K562 (cell line): Measurements from ENCODE around the gene PREB. TPM values are rescaled to one million over a fixed set of nuclear protein-coding genes. Genes with fewer than 3 reads are reported as not detected.
"Not testable (repeated sequence)": the region's sequence is repeated elsewhere in the genome, so short reads cannot be mapped to it uniquely, and the experiment has no call there.

Source experiments
- ATAC-seq: fragments of 200-7000 bp; cut with Tn5 transposase; 3 replicates; pipeline ENCODE4 v1.9.1; 2020; ENCODE audit warnings: moderate library complexity
- BruUV-seq: library from RNA; stranded (reverse); fragments of 400-500 nt; replicated peaks from 2 replicates; lab custom pipeline; 2021; lab: Mats Ljungman, UMichigan
- CTCF ChIA-PET: fragments of 300-600 bp; formaldehyde crosslinking; extraction: SDS; loops from one replicate; lab custom pipeline; 2021; ENCODE audit warnings: low intra/inter-chr PET ratio; lab: Yijun Ruan, JAX
- POLR2A ChIA-PET: fragments of 300-600, 350-650 bp; sonication (Branson Sonifier 250); formaldehyde crosslinking; extraction: SDS; loops from one replicate; lab custom pipeline; 2021; ENCODE audit warnings: antibody characterized with exemption, inconsistent platforms; lab: Yijun Ruan, JAX
- DNase-seq, 4 experiments: peaks; one replicate each; pipeline versions ENCODE4 v3.0.0 to v3.0.0-alpha.2; 2011 to 2018; ENCODE audit warnings: low spot score in 3 of 4, mixed read lengths in 3 of 4; ENCODE audit errors: extremely low read depth in 1 of 4
- FAIRE-seq: peaks from 2 replicates; lab custom pipeline; 2011; peaks lifted over from hg19 to GRCh38; lab: Jason Lieb, UNC
- H2AFZ ChIP-seq: 2 replicates; pipeline ENCODE4 v1.6.0; 2011; ENCODE audit warnings: low read depth, low read length, control low read depth, inconsistent platforms
- H3K27ac ChIP-seq: fragments of 200-600 bp; 3 replicates; pipeline ENCODE4 v1.8.0; 2011; ENCODE audit warnings: low read depth, mild to moderate bottlenecking, control low read depth, inconsistent platforms, low read length, moderate library complexity, mixed read lengths; ENCODE audit errors: extremely low read depth
- H3K27me3 ChIP-seq, 2 experiments: fragments of 300-600 bp in 1 of 2; 2 replicates in 1 of 2; 3 replicates in 1 of 2; pipeline versions ENCODE4 v1.6.0 to v1.8.0; 2011; ENCODE audit warnings: inconsistent platforms in 2 of 2, low read length in 2 of 2, mild to moderate bottlenecking in 1 of 2, mixed read lengths in 1 of 2, moderate library complexity in 1 of 2; ENCODE audit not compliant: control insufficient read depth in 2 of 2, insufficient read depth in 2 of 2
- H3K36me3 ChIP-seq: fragments of 300-600 bp; 3 replicates; pipeline ENCODE4 v1.8.0; 2011; ENCODE audit warnings: mild to moderate bottlenecking, low read length, inconsistent platforms; ENCODE audit not compliant: control insufficient read depth, insufficient read depth
- H3K4me1 ChIP-seq, 2 experiments: fragments of 200-600 bp in 1 of 2; replicated peaks in 1 of 2; 2 replicates in 1 of 2; 3 replicates in 1 of 2; pipeline versions ENCODE4 v1.5.1 to v1.8.0; 2011; ENCODE audit warnings: inconsistent platforms in 2 of 2, low read length in 2 of 2, mild to moderate bottlenecking in 1 of 2, mixed read lengths in 1 of 2, moderate library complexity in 1 of 2; ENCODE audit not compliant: control insufficient read depth in 2 of 2, insufficient read depth in 2 of 2
- H3K4me2 ChIP-seq: 2 replicates; pipeline ENCODE4 v1.6.1; 2011; ENCODE audit warnings: low read length, control low read depth, inconsistent platforms, mixed read lengths; ENCODE audit not compliant: insufficient read depth
- H3K4me3 ChIP-seq: fragments of 200-600 bp; sonication (generic), shearing (Covaris generic); 2 replicates; pipeline ENCODE4 v1.5.1; 2016; ENCODE audit warnings: control low read depth, inconsistent platforms
- H3K79me2 ChIP-seq: fragments of 200-600 bp; 3 replicates; pipeline ENCODE4 v1.8.0; 2011; ENCODE audit warnings: low read length, inconsistent platforms; ENCODE audit not compliant: control insufficient read depth, insufficient read depth
- H3K9ac ChIP-seq, 2 experiments: 2 replicates each; pipeline versions ENCODE4 v1.6.0 to v1.6.1; 2011; ENCODE audit warnings: low read depth in 2 of 2, low read length in 2 of 2, control low read depth in 1 of 2, inconsistent platforms in 1 of 2, mild to moderate bottlenecking in 1 of 2, mixed read lengths in 1 of 2; ENCODE audit not compliant: insufficient read depth in 1 of 2
- H3K9me1 ChIP-seq: one replicate; pipeline ENCODE4 v1.6.0; 2011; ENCODE audit warnings: inconsistent platforms, mild to moderate bottlenecking, low read length, moderate library complexity; ENCODE audit not compliant: control insufficient read depth, insufficient read depth
- H3K9me3 ChIP-seq: replicated peaks from 2 replicates; pipeline ENCODE4 v1.5.1; 2011; ENCODE audit warnings: low read depth, low read length, inconsistent platforms; ENCODE audit not compliant: control insufficient read depth, insufficient read depth
- H4K20me1 ChIP-seq: replicated peaks from 2 replicates; pipeline ENCODE4 v1.6.1; 2011; ENCODE audit warnings: low read length, inconsistent platforms, mixed read lengths; ENCODE audit not compliant: control insufficient read depth, insufficient read depth
- NFYB ChIP-seq: IDR thresholded peaks from 2 replicates; pipeline ENCODE4 v1.6.1; 2011; ENCODE audit warnings: mild to moderate bottlenecking, moderate library complexity; ENCODE audit not compliant: insufficient read length; ENCODE audit errors: extremely low read depth
- WGBS: fragments of 100-300 bp; shearing (Covaris generic); methylation state at CpG from one replicate; pipeline ENCODE4 v1.1.6; 2016; ENCODE audit warnings: low coverage, mixed read lengths; ENCODE audit not compliant: insufficient coverage; ENCODE audit errors: missing lambda C conversion rate; 5-methylcytosine and 5-hydroxymethylcytosine counted together
- in situ Hi-C: fragments of 300-500 bp; cut with MboI; formaldehyde crosslinking; loops from 4 replicates; pipeline ENCODE4 v1.15.0; 2018; ENCODE audit warnings: inconsistent platforms, mixed read lengths
- intact Hi-C: fragments of 100-400 bp; cut with micrococcal nuclease; formaldehyde crosslinking; loops from 2 replicates; pipeline ENCODE4 v1.14.2; 2022
- polyA plus RNA-seq, 8 experiments: library from polyadenylated mRNA; depleted of rRNA in 4 of 8; stranded (reverse) in 5 of 8; unstranded in 3 of 8; fragments of >200 nt; fragmentation: Nextera tagmentation in 2 of 8; fragmentation: Illumina TruSeq in 1 of 8; extraction: Ambion mirVana in 2 of 8; extraction: Trizol in 1 of 8; gene quantifications; 2 replicates each; pipeline versions ENCODE4 v1.2.1 to v1.2.3, GENCODE V29; 2011 to 2014; ENCODE audit warnings: inconsistent platforms in 1 of 8, missing spikeins in 1 of 8
- total RNA-seq, 7 experiments: library from RNA; depleted of rRNA in 6 of 7; stranded (reverse); fragments of >200 nt in 6 of 7; fragmentation: Illumina TruSeq in 2 of 7; extraction: Trizol in 2 of 7; gene quantifications; 2 replicates each; pipeline versions ENCODE4 v1.2.1 to v1.2.3, GENCODE V29; 2011 to 2021; ENCODE audit warnings: low replicate concordance in 1 of 7

The PREB gene
- total and polyA plus RNA-seq, 9 of the 15 experiments (the other 6 are each of a cell fraction or from before 2014, with no cell fraction given) = 35.1 to 84.2 (median 67.2) TPM

GRCh38 chr2:27111392-27112078 is 22.9 kb downstream of the PREB start:
- CTCF ChIA-PET, BruUV-seq, DNase-seq, H3K27ac ChIP-seq, H4K20me1 ChIP-seq, H2AFZ ChIP-seq, H3K9me3 ChIP-seq, H3K4me2 ChIP-seq, in situ Hi-C loops, H3K36me3 ChIP-seq, H3K9ac ChIP-seq, H3K4me3 ChIP-seq, ATAC-seq, H3K9me1 ChIP-seq, H3K4me1 ChIP-seq, H3K27me3 ChIP-seq, FAIRE-seq, intact Hi-C loops, H3K79me2 ChIP-seq: not testable (repeated sequence)
- POLR2A ChIA-PET = interaction anchor here (0.6 to 4.5 kb wide), 3 partner anchors 13 to 264 kb away, joined by 3 to 17 read pairs (median 3); partner anchors contain the start of gene ABHD1
- 76% methylated on average over 19 of the region's 49 CpGs for WGBS

- intact Hi-C loops, H3K4me1 ChIP-seq, H3K4me3 ChIP-seq, H3K79me2 ChIP-seq, H4K20me1 ChIP-seq, H3K9me1 ChIP-seq, BruUV-seq, H3K27ac ChIP-seq, CTCF ChIA-PET, ATAC-seq, H3K9ac ChIP-seq, H3K36me3 ChIP-seq, FAIRE-seq, H3K9me3 ChIP-seq, H3K27me3 ChIP-seq, DNase-seq, in situ Hi-C loops, H3K4me2 ChIP-seq: not testable (repeated sequence)
- peak overlapping the region; percentile 35; the same call in 1 of the 2 replicates for H2AFZ ChIP-seq
- POLR2A ChIA-PET = interaction anchor here (0.6 to 4.5 kb wide), 3 partner anchors 14 to 230 kb away, joined by 3 to 17 read pairs (median 3); partner anchors contain the start of gene ABHD1
- peak; percentile 40 for TF ChIP-seq NFYB
- 64% methylated on average over 24 of the region's 24 CpGs for WGBS
Observed at GRCh38 chr2:27110603-27111352, 23.7 kb downstream of the PREB start.
